Measurements from ENCODE around the gene SUPT5H. TPM values are rescaled to one million over a fixed set of nuclear protein-coding genes. Genes with fewer than 3 reads are reported as not detected.

The SUPT5H gene
- total RNA-seq, 1 experiment from 2014 or later, result 122 TPM

GRCh38 chr19:39435499-39436349, 9.7 kb upstream of the SUPT5H start, which contains the start of gene RPS16:
TSS of gene RPS16 (minus strand) at chr19:39435949. CDS start at chr19:39435895, 54 bp downstream.
- no TSS peak for BruUV-seq (replicated peaks)
- H3K36me3 Mint-ChIP-seq (ENCODE audit: insufficient read depth, unreplicated experiment), result peaks cover 62% of the 10 kb centered on the region
- H3K9me3 Mint-ChIP-seq (ENCODE audit: unreplicated experiment), result no peaks in the 10 kb centered on the region
- intact Hi-C loops (cut with micrococcal nuclease), result loop anchor here (1.0 kb wide), 1 partner anchor 23 kb away; the partner anchor contains the start of gene PLEKHG2
- H3K27ac Mint-ChIP-seq (ENCODE audit: low read depth, unreplicated experiment), result peak within 1 kb of the TSS; percentile 95
- CTCF ChIA-PET, result interaction anchor here (0.7 to 2.0 kb wide), 5 partner anchors 9 to 98 kb away, joined by 4 to 8 read pairs (median 5); partner anchors contain the start of gene EID2B
- peak; percentile 98 for DNase-seq (ENCODE audit: unreplicated experiment)
- POLR2A ChIA-PET, result interaction anchor here (0.5 to 5.1 kb wide), 49 partner anchors 9 to 1281 kb away, joined by 3 to 107 read pairs (median 5); partner anchors contain the start of genes EID2, EID2B, ITPKC and MED29
- peaks cover 8% of the 10 kb centered on the region for H3K4me1 Mint-ChIP-seq (ENCODE audit: insufficient read depth, unreplicated experiment)
- TF ChIP-seq CTCF (IDR thresholded peaks at IDR 0.05; ENCODE audit: unreplicated experiment), result no peak
- no peaks in the 10 kb centered on the region for H3K27me3 Mint-ChIP-seq (ENCODE audit: insufficient read depth, unreplicated experiment)
- peak within 1 kb of the TSS; percentile 81 for H3K4me3 Mint-ChIP-seq (ENCODE audit: unreplicated experiment)

- Mint-ChIP-seq H3K36me3 (ENCODE audit: insufficient read depth, unreplicated experiment) (peaks cover 56% of the 10 kb centered on the region), H3K27ac (ENCODE audit: low read depth, unreplicated experiment) (peak overlapping the region; percentile 95), H3K4me3 (ENCODE audit: unreplicated experiment) (peak overlapping the region; percentile 81), H3K27me3 (ENCODE audit: insufficient read depth, unreplicated experiment) (no peaks in the 10 kb centered on the region), H3K4me1 (ENCODE audit: insufficient read depth, unreplicated experiment) (peaks cover 8% of the 10 kb centered on the region), H3K9me3 (ENCODE audit: unreplicated experiment) (no peaks in the 10 kb centered on the region)
- no peak for TF ChIP-seq CTCF (IDR thresholded peaks at IDR 0.05; ENCODE audit: unreplicated experiment)
- POLR2A ChIA-PET, result interaction anchor here (0.6 to 5.1 kb wide), 39 partner anchors 9 to 1281 kb away, joined by 3 to 107 read pairs (median 6); partner anchors contain the start of genes EID2, EID2B, ITPKC and MED29
- BruUV-seq (replicated peaks), result TSS peak; percentile 97
- DNase-seq (ENCODE audit: unreplicated experiment), result no peak
- CTCF ChIA-PET, result interaction anchor here (1.6 to 2.0 kb wide), 2 partner anchors 8 to 97 kb away, joined by 7 to 8 read pairs; partner anchors contain the start of gene EID2B
- intact Hi-C loops (cut with micrococcal nuclease), result loop anchor here (1.0 kb wide), 1 partner anchor 24 kb away; the partner anchor contains the start of gene PLEKHG2
Observed at GRCh38 chr19:39436350-39436716, 9.0 kb upstream of the SUPT5H start.

GRCh38 chr19:39438270-39438934, 7.0 kb upstream of the SUPT5H start:
- intact Hi-C loops (cut with micrococcal nuclease), result no loop called here
- DNase-seq (ENCODE audit: unreplicated experiment), result peak; percentile 56
- BruUV-seq (replicated peaks), result no TSS peak
- Mint-ChIP-seq H3K9me3 (ENCODE audit: unreplicated experiment) (no peaks in the 10 kb centered on the region), H3K27ac (ENCODE audit: low read depth, unreplicated experiment) (no peak overlapping the region), H3K4me3 (ENCODE audit: unreplicated experiment) (no peak overlapping the region), H3K27me3 (ENCODE audit: insufficient read depth, unreplicated experiment) (no peaks in the 10 kb centered on the region), H3K4me1 (ENCODE audit: insufficient read depth, unreplicated experiment) (peaks cover 8% of the 10 kb centered on the region), H3K36me3 (ENCODE audit: insufficient read depth, unreplicated experiment) (peaks cover 35% of the 10 kb centered on the region)
- POLR2A ChIA-PET, result interaction anchor here (0.5 to 3.9 kb wide), 8 partner anchors 29 to 1682 kb away, joined by 3 to 21 read pairs (median 3); partner anchors contain the start of gene EID2B
- CTCF ChIA-PET, result interaction anchor here (0.6 to 3.8 kb wide), 18 partner anchors 9 to 1411 kb away, joined by 3 to 44 read pairs (median 4); partner anchors contain the start of genes EID2 and EID2B
- no peak for TF ChIP-seq CTCF (IDR thresholded peaks at IDR 0.05; ENCODE audit: unreplicated experiment)
